Measurements from ENCODE around the gene ANO6. TPM values are rescaled to one million over a fixed set of nuclear protein-coding genes. Genes with fewer than 3 reads are reported as not detected.

Gene ANO6
- polyA plus RNA-seq, 1 donor from 2014 or later, result 9.0 TPM

DNA sequence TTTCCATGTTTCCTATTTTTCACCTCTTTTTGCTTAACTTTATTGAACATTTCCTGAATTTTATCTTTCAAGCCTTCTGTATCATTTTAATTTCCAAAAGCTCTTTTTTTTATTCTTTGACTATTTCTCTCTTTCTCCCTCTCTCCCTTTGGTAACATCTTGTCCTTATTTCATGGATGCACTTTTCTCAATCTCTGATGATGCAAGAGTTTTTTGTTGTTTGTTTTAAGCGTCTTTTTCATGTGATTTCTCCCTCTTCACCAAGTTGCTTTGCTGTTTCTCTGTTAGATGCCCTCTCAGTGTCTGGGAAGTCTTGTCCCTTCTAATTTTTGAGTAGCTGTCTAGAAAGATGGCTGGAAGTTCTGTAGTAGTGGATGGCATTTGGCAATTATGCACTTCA, 62.6 kb downstream of the ANO6 start:
- H3K79me2 ChIP-seq (replicated peaks; ENCODE audit: insufficient read depth, low read length), result no peaks in the 10 kb centered on the region
- TF ChIP-seq TAF1 (IDR thresholded peaks at IDR 0.05; ENCODE audit: low read depth), result no peak
- TF ChIP-seq POLR2AphosphoS5 (IDR thresholded peaks at IDR 0.05), result no peak
- no peak for TF ChIP-seq SMC3 (conservative IDR thresholded peaks at IDR 0.05; ENCODE audit: poor library complexity)
- no peak for TF ChIP-seq EP300 (conservative IDR thresholded peaks at IDR 0.05; ENCODE audit: poor library complexity, severe bottlenecking)
- TF ChIP-seq RAD21 (conservative IDR thresholded peaks at IDR 0.05), result no peak
- no peak for TF ChIP-seq MXI1 (conservative IDR thresholded peaks at IDR 0.05; ENCODE audit: poor library complexity, severe bottlenecking)
- no peak for TF ChIP-seq CTCF (IDR thresholded peaks at IDR 0.05; ENCODE audit: poor library complexity, severe bottlenecking)
- TF ChIP-seq REST (IDR thresholded peaks at IDR 0.05; ENCODE audit: borderline replicate concordance), result no peak

DNA sequence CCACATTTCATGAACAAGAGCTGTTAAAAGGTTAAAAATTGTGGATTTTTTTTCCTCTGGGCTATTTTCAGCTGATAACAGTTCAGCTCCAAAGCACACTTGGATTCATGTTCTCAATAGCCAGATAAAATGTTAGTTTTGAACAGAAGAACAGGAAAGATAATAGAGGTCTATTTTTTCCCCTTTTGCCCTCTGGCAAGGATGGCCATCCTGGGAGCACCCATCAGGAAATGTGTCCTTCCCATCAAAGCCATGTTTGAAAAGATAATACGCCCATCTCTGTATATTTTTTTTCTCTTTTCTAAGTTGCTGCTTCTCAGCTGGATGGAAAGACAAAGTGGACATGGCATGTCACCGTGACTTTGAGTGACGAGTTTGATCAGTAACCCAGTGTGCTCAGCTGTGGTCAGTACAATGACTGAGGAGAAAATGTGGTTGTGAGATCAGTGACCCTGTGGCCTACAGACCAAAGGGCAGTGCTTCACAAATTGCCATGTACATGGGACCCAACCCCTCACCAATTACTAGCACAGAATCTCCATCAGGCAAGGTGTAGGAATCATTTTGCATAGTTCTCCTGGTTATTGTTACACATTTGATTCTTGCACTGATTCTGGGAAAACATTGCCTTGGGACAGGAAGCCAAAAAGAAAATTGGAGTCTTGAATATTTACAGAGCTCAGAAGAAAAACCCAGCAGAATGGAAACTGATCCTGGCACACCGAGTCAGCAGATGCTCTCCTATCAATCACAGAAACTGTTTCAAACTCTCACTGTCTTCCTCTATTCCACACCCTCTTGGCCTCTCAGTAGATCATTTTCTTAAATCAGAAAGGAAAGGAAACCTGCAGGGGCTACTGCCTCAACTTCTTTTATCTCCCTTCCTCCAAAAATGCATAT, 64.3 kb downstream of the ANO6 start:
- Histone ChIP-seq H3K27ac (ENCODE audit: low read length) (no peak overlapping the region), H3K9me3 (ENCODE audit: low read length) (no peaks in the 10 kb centered on the region), H2AFZ (ENCODE audit: low read depth, low read length) (no peak overlapping the region), H3K36me3 (ENCODE audit: insufficient read depth, low read length) (no peaks in the 10 kb centered on the region), H3K27me3 (ENCODE audit: insufficient read depth, low read depth, low read length) (no peaks in the 10 kb centered on the region), H3K9me2 (ENCODE audit: insufficient read depth, low read length) (no peaks in the 10 kb centered on the region), H3K4me2 (ENCODE audit: low read length) (no peak overlapping the region), H3K9ac (ENCODE audit: low read length) (no peak overlapping the region), H3F3A (ENCODE audit: insufficient read depth, low read length, poor library complexity, severe bottlenecking) (no peaks in the 10 kb centered on the region), H3K4me3 (ENCODE audit: low read length) (no peak overlapping the region), H3K79me2 (replicated peaks; ENCODE audit: insufficient read depth, low read length) (no peaks in the 10 kb centered on the region), H4K20me1 (ENCODE audit: insufficient read depth) (no peaks in the 10 kb centered on the region)
- TF ChIP-seq EP300 (conservative IDR thresholded peaks at IDR 0.05; ENCODE audit: poor library complexity, severe bottlenecking), result no peak
- TF ChIP-seq CTCF (IDR thresholded peaks at IDR 0.05; ENCODE audit: poor library complexity, severe bottlenecking), result no peak
- TF ChIP-seq EZH2 (IDR thresholded peaks at IDR 0.05; ENCODE audit: borderline replicate concordance, insufficient read depth, low read length, poor library complexity, severe bottlenecking), result no peak
- TF ChIP-seq MXI1 (conservative IDR thresholded peaks at IDR 0.05; ENCODE audit: poor library complexity, severe bottlenecking), result no peak
- TF ChIP-seq SMC3 (conservative IDR thresholded peaks at IDR 0.05; ENCODE audit: poor library complexity), result no peak
- TF ChIP-seq POLR2AphosphoS5 (IDR thresholded peaks at IDR 0.05), result no peak
- no peak for TF ChIP-seq REST (IDR thresholded peaks at IDR 0.05; ENCODE audit: borderline replicate concordance)
- TF ChIP-seq TAF1 (IDR thresholded peaks at IDR 0.05; ENCODE audit: low read depth), result no peak
- TF ChIP-seq RAD21 (conservative IDR thresholded peaks at IDR 0.05), result no peak

More for the DNA sequence above, 62.6 kb downstream of the ANO6 start:
- Histone ChIP-seq H3K36me3 (ENCODE audit: insufficient read depth, low read length) (no peaks in the 10 kb centered on the region), H3F3A (ENCODE audit: insufficient read depth, low read length, poor library complexity, severe bottlenecking) (no peaks in the 10 kb centered on the region), H3K4me3 (ENCODE audit: low read length) (no peak overlapping the region), H3K27me3 (ENCODE audit: insufficient read depth, low read depth, low read length) (no peaks in the 10 kb centered on the region), H3K4me2 (ENCODE audit: low read length) (no peak overlapping the region), H3K9me2 (ENCODE audit: insufficient read depth, low read length) (no peaks in the 10 kb centered on the region), H4K20me1 (ENCODE audit: insufficient read depth) (no peaks in the 10 kb centered on the region), H3K9ac (ENCODE audit: low read length) (no peak overlapping the region), H3K27ac (ENCODE audit: low read length) (no peak overlapping the region), H3K9me3 (ENCODE audit: low read length) (no peaks in the 10 kb centered on the region), H2AFZ (ENCODE audit: low read depth, low read length) (no peak overlapping the region)
